Lung (tissue), 12 donors: ENCODE measurements around the gene GMPS. TPM values are rescaled to one million over a fixed set of nuclear protein-coding genes. Genes with fewer than 3 reads are reported as not detected.

ENCODE experiments used
- ATAC-seq: fragments of 200-7000 bp; cut with Tn5 transposase; one replicate; pipeline ENCODE4 v1.9.1; 2020; ENCODE audit warnings: moderate number of reproducible peaks; ENCODE audit not compliant: insufficient read depth, low FRiP score
- DNase-seq, 3 donors: peaks; one replicate each; pipeline ENCODE4 v3.0.0-alpha.2; 2013 to 2017
- H3K27ac ChIP-seq, 2 donors: one replicate each; pipeline ENCODE4 v1.5.1; 2013; ENCODE audit warnings: mild to moderate bottlenecking in 2 of 2, moderate library complexity in 2 of 2, control low read depth in 1 of 2, inconsistent platforms in 1 of 2, low read depth in 1 of 2, low read length in 1 of 2
- H3K27me3 ChIP-seq, 3 donors: one replicate each; pipeline ENCODE4 v1.5.1; 2013; ENCODE audit warnings: low read length in 2 of 3; ENCODE audit not compliant: control insufficient read depth in 3 of 3, insufficient read depth in 3 of 3
- H3K36me3 ChIP-seq, 4 donors: one replicate each; pipeline ENCODE4 v1.5.1; 2013; ENCODE audit warnings: low read length in 4 of 4, mild to moderate bottlenecking in 1 of 4, moderate library complexity in 1 of 4; ENCODE audit not compliant: control insufficient read depth in 4 of 4, insufficient read depth in 4 of 4
- H3K4me1 ChIP-seq, 5 donors: one replicate each; pipeline ENCODE4 v1.5.1; 2013; ENCODE audit warnings: low read length in 5 of 5, mild to moderate bottlenecking in 2 of 5, moderate library complexity in 1 of 5; ENCODE audit not compliant: control insufficient read depth in 5 of 5, insufficient read depth in 5 of 5
- H3K4me3 ChIP-seq: one replicate; pipeline ENCODE4 v1.5.1; 2013; ENCODE audit warnings: mild to moderate bottlenecking, control low read depth, moderate library complexity
- H3K9ac ChIP-seq, 2 donors: one replicate each; pipeline ENCODE4 v1.5.1; 2013; ENCODE audit warnings: low read length in 2 of 2, control low read depth in 1 of 2; ENCODE audit not compliant: insufficient read depth in 1 of 2
- H3K9me3 ChIP-seq, 4 donors: one replicate each; pipeline ENCODE4 v1.5.1; 2013; ENCODE audit warnings: low read length in 3 of 4, mild to moderate bottlenecking in 1 of 4, moderate library complexity in 1 of 4; ENCODE audit not compliant: control insufficient read depth in 4 of 4, insufficient read depth in 3 of 4
- CTCF ChIP-seq: IDR thresholded peaks from 2 replicates; pipeline ENCODE4 v1.5.1; 2012; ENCODE audit warnings: mild to moderate bottlenecking; ENCODE audit errors: control extremely low read depth, extremely low read depth
- WGBS, 2 donors: extraction: QIAGEN DNeasy Blood & Tissue Kit; methylation state at CpG; one replicate each; pipeline ENCODE4 v1.1.7; 2013; 5-methylcytosine and 5-hydroxymethylcytosine counted together
- polyA plus RNA-seq, 2 donors: library from polyadenylated mRNA; stranded (reverse); fragments of 200-250 nt; gene quantifications; one replicate each; pipeline ENCODE4 v1.2.1, GENCODE V29; 2013
- total RNA-seq, 2 donors: library from RNA; depleted of rRNA in 1 of 2; stranded (reverse); fragments of >200 nt in 1 of 2; gene quantifications; one replicate each; pipeline ENCODE4 v1.2.1, GENCODE V29; 2014 to 2021
- donor health status: control.
- donor health status: control.
- donor health status: Bipolar disorder and iron deficiency.
- donor health status: healthy.
- donor health status: DM: yes; HTN: yes; CAD: no.

GMPS gene
- total and polyA plus RNA-seq, 4 donors: 17.0 to 38.1 (median 22.0) TPM

GRCh38 chr3:155981669-155982068 is 111.2 kb downstream of the GMPS start:
- ATAC-seq (no peak), DNase-seq (no peak)
- no peaks in the 10 kb centered on the region for H3K36me3 ChIP-seq
- H3K4me3 ChIP-seq: no peak overlapping the region
- no peak for TF ChIP-seq CTCF
- no peak overlapping the region for H3K9ac ChIP-seq
- no peak overlapping the region for H3K27ac ChIP-seq
- H3K4me1 ChIP-seq: no peaks in the 10 kb centered on the region
- H3K9me3 ChIP-seq: no peaks in the 10 kb centered on the region
- 66 to 84% methylated on average over 3 of the region's 3 CpGs for WGBS, 2 donors
- H3K27me3 ChIP-seq: no peaks in the 10 kb centered on the region

- Histone ChIP-seq H3K9me3 (no peaks in the 10 kb centered on the region), H3K27ac (no peak overlapping the region), H3K9ac (no peak overlapping the region), H3K4me1 (no peaks in the 10 kb centered on the region), H3K36me3 (no peaks in the 10 kb centered on the region), H3K4me3 (no peak overlapping the region), H3K27me3 (no peaks in the 10 kb centered on the region)
- DNase-seq (no peak), ATAC-seq (no peak)
- 90 to 94% methylated on average over 1 of the region's 1 CpG for WGBS, 2 donors
- no peak for TF ChIP-seq CTCF
Observed at GRCh38 chr3:155983834-155984474, 113.5 kb downstream of the GMPS start.

GRCh38 chr3:155984791-155985417 is 114.5 kb downstream of the GMPS start:
- TF ChIP-seq CTCF: no peak
- H3K9ac ChIP-seq: no peak overlapping the region
- no peaks in the 10 kb centered on the region for H3K36me3 ChIP-seq
- H3K4me3 ChIP-seq: no peak overlapping the region
- H3K4me1 ChIP-seq: no peaks in the 10 kb centered on the region
- ATAC-seq (no peak), DNase-seq (no peak)
- H3K27ac ChIP-seq: no peak overlapping the region
- no peaks in the 10 kb centered on the region for H3K27me3 ChIP-seq
- H3K9me3 ChIP-seq: no peaks in the 10 kb centered on the region
- 87% methylated on average over 6 of the region's 6 CpGs for WGBS, 2 donors
